Measurements from ENCODE around the gene LRRC59.

DNA sequence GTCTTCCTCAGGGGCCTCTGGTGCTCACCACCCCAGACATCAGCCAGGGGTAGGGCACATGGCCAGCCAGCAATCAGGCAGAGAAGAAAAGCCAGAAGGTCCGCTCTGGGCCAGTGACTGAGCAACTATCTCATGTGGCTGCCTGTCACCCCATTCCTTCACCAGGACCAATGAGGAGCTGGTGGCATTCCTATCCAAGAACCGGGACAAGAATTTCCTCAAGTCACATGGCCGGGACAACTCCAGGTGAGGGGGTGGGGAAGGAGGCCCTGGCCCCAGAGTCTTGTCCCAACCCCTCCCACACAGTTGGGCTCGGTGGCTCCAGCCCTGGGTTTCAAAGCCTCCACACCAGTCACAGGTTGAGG is 42.0 kb downstream of the LRRC59 start:
- TF ChIP-seq, protein P1, sequence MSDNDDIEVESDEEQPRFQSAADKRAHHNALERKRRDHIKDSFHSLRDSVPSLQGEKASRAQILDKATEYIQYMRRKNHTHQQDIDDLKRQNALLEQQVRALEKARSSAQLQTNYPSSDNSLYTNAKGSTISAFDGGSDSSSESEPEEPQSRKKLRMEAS (CRISPR knock-in tag; IDR thresholded peaks at IDR 0.05), result no peak
- TF ChIP-seq, protein P2, sequence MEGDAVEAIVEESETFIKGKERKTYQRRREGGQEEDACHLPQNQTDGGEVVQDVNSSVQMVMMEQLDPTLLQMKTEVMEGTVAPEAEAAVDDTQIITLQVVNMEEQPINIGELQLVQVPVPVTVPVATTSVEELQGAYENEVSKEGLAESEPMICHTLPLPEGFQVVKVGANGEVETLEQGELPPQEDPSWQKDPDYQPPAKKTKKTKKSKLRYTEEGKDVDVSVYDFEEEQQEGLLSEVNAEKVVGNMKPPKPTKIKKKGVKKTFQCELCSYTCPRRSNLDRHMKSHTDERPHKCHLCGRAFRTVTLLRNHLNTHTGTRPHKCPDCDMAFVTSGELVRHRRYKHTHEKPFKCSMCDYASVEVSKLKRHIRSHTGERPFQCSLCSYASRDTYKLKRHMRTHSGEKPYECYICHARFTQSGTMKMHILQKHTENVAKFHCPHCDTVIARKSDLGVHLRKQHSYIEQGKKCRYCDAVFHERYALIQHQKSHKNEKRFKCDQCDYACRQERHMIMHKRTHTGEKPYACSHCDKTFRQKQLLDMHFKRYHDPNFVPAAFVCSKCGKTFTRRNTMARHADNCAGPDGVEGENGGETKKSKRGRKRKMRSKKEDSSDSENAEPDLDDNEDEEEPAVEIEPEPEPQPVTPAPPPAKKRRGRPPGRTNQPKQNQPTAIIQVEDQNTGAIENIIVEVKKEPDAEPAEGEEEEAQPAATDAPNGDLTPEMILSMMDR (IDR thresholded peaks at IDR 0.05), result no peak
- TF ChIP-seq CBFB (CRISPR knock-in tag; IDR thresholded peaks at IDR 0.05; ENCODE audit: low read depth), result no peak
- TF ChIP-seq, protein P3, sequence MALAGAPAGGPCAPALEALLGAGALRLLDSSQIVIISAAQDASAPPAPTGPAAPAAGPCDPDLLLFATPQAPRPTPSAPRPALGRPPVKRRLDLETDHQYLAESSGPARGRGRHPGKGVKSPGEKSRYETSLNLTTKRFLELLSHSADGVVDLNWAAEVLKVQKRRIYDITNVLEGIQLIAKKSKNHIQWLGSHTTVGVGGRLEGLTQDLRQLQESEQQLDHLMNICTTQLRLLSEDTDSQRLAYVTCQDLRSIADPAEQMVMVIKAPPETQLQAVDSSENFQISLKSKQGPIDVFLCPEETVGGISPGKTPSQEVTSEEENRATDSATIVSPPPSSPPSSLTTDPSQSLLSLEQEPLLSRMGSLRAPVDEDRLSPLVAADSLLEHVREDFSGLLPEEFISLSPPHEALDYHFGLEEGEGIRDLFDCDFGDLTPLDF (CRISPR knock-in tag; IDR thresholded peaks at IDR 0.05), result no peak
- TF ChIP-seq TCF7 (CRISPR knock-in tag; IDR thresholded peaks at IDR 0.05; ENCODE audit: low read depth), result no peak
- no peak for TF ChIP-seq SP1 (CRISPR knock-in tag; conservative IDR thresholded peaks at IDR 0.05)
- TF ChIP-seq SMAD3 (CRISPR knock-in tag; IDR thresholded peaks at IDR 0.05; ENCODE audit: borderline replicate concordance), result no peak
- TF ChIP-seq, protein P4, sequence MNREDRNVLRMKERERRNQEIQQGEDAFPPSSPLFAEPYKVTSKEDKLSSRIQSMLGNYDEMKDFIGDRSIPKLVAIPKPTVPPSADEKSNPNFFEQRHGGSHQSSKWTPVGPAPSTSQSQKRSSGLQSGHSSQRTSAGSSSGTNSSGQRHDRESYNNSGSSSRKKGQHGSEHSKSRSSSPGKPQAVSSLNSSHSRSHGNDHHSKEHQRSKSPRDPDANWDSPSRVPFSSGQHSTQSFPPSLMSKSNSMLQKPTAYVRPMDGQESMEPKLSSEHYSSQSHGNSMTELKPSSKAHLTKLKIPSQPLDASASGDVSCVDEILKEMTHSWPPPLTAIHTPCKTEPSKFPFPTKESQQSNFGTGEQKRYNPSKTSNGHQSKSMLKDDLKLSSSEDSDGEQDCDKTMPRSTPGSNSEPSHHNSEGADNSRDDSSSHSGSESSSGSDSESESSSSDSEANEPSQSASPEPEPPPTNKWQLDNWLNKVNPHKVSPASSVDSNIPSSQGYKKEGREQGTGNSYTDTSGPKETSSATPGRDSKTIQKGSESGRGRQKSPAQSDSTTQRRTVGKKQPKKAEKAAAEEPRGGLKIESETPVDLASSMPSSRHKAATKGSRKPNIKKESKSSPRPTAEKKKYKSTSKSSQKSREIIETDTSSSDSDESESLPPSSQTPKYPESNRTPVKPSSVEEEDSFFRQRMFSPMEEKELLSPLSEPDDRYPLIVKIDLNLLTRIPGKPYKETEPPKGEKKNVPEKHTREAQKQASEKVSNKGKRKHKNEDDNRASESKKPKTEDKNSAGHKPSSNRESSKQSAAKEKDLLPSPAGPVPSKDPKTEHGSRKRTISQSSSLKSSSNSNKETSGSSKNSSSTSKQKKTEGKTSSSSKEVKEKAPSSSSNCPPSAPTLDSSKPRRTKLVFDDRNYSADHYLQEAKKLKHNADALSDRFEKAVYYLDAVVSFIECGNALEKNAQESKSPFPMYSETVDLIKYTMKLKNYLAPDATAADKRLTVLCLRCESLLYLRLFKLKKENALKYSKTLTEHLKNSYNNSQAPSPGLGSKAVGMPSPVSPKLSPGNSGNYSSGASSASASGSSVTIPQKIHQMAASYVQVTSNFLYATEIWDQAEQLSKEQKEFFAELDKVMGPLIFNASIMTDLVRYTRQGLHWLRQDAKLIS (CRISPR knock-in tag; IDR thresholded peaks at IDR 0.05; ENCODE audit: borderline replicate concordance), result no peak
- TF ChIP-seq ZNF232 (CRISPR knock-in tag; IDR thresholded peaks at IDR 0.05), result no peak
- TF ChIP-seq ATF1 (CRISPR knock-in tag; IDR thresholded peaks at IDR 0.05), result no peak
- TF ChIP-seq, protein P5, sequence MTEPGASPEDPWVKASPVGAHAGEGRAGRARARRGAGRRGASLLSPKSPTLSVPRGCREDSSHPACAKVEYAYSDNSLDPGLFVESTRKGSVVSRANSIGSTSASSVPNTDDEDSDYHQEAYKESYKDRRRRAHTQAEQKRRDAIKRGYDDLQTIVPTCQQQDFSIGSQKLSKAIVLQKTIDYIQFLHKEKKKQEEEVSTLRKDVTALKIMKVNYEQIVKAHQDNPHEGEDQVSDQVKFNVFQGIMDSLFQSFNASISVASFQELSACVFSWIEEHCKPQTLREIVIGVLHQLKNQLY (CRISPR knock-in tag; IDR thresholded peaks at IDR 0.05), result no peak
- TF ChIP-seq ZNF396 (CRISPR knock-in tag; IDR thresholded peaks at IDR 0.05; ENCODE audit: borderline replicate concordance), result no peak
- TF ChIP-seq, protein P6, sequence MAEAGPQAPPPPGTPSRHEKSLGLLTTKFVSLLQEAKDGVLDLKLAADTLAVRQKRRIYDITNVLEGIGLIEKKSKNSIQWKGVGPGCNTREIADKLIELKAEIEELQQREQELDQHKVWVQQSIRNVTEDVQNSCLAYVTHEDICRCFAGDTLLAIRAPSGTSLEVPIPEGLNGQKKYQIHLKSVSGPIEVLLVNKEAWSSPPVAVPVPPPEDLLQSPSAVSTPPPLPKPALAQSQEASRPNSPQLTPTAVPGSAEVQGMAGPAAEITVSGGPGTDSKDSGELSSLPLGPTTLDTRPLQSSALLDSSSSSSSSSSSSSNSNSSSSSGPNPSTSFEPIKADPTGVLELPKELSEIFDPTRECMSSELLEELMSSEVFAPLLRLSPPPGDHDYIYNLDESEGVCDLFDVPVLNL (CRISPR knock-in tag; IDR thresholded peaks at IDR 0.05; ENCODE audit: borderline replicate concordance, low read depth), result no peak
